ENCODE results near the gene KIN. TPM values are rescaled to one million over a fixed set of nuclear protein-coding genes. Genes with fewer than 3 reads are reported as not detected.

The KIN gene
- polyA plus RNA-seq, 2 of the 4 experiments (the other 2 are of a cell fraction), result 8.3 to 19.0 TPM

DNA sequence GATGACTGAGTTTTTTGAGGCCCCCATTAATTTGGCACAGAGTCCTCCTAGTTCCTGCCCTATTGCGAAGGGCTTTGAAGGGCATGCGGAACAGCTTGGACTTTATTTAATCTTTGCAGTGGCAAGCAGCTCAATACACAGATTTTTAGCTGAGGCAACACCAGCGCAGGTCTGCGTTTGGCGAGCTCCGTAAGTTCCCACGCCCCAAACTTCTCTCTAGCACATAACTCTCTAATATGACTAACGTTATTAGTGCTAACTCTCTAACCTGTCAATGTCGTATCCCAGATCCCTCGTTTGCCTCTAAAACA lies 30.1 kb upstream of the KIN start:
- ChIA-PET CTCF (interaction anchor here (1.2 to 3.9 kb wide), 6 partner anchors 9 to 1391 kb away, joined by 4 to 17 read pairs (median 8); no protein-coding TSS in a partner anchor), POLR2A (interaction anchor here (0.6 to 2.7 kb wide), 8 partner anchors 9 to 547 kb away, joined by 3 to 30 read pairs (median 5); partner anchors contain the start of genes ATP5F1C and KIN)
- DNase-seq (ENCODE audit: low read depth in 1 of 2, low spot score in 1 of 2), result no peak
- no peak for FAIRE-seq
- under 1% methylated on average over 10 of the region's 10 CpGs for WGBS (ENCODE audit: missing lambda C conversion rate)
- Histone ChIP-seq H3K4me2 (peak overlapping the region; percentile 93), H3K27ac (peak overlapping the region; percentile 78 to 93), H3K4me1 (peaks cover 12% of the 10 kb centered on the region; the same call in 2 of the 3 replicates), H3K4me3 (peak overlapping the region; percentile 84), H3K9me3 (no peaks in the 10 kb centered on the region)
- peak; percentile 38 to 53; a peak in 4 of 6 replicates for ATAC-seq
- no peak for TF ChIP-seq NFE2L2 (conservative IDR thresholded peaks at IDR 0.05; ENCODE audit: low read length)
- TF ChIP-seq PHF8 (IDR thresholded peaks at IDR 0.05; ENCODE audit: borderline replicate concordance, low read depth), result peak; percentile 89

- Histone ChIP-seq H3K4me2 (peak overlapping the region; percentile 93), H3K4me1 (peaks cover 12% of the 10 kb centered on the region; the same call in 2 of the 3 replicates), H3K4me3 (peak overlapping the region; percentile 84), H3K27ac (peak overlapping the region; percentile 78 to 93), H3K9me3 (no peaks in the 10 kb centered on the region)
- ChIA-PET CTCF (interaction anchor here (0.6 to 3.9 kb wide), 7 partner anchors 8 to 1391 kb away, joined by 5 to 17 read pairs (median 8); no protein-coding TSS in a partner anchor), POLR2A (interaction anchor here (0.6 to 2.7 kb wide), 8 partner anchors 8 to 548 kb away, joined by 3 to 30 read pairs (median 5); partner anchors contain the start of genes ATP5F1C and KIN)
- 29% methylated on average over 11 of the region's 12 CpGs for WGBS (ENCODE audit: missing lambda C conversion rate)
- TF ChIP-seq ZNF302 (CRISPR knock-in tag; IDR thresholded peaks at IDR 0.05) (no peak), HES2 (IDR thresholded peaks at IDR 0.05) (no peak), POLR2A (IDR thresholded peaks at IDR 0.05; ENCODE audit: low read length) (no peak), RFX5 (IDR thresholded peaks at IDR 0.05) (no peak), EHF (CRISPR knock-in tag; IDR thresholded peaks at IDR 0.05) (no peak), POLR2AphosphoS2 (conservative IDR thresholded peaks at IDR 0.05; ENCODE audit: low read length) (no peak), EP300 (IDR thresholded peaks at IDR 0.05) (no peak), NR3C1 (IDR thresholded peaks at IDR 0.05) (no peak), GATA3 (IDR thresholded peaks at IDR 0.05; ENCODE audit: borderline replicate concordance) (no peak), ZC3H11A (IDR thresholded peaks at IDR 0.05) (no peak), TP53 (CRISPR knock-in tag; IDR thresholded peaks at IDR 0.05) (no peak), PHF8 (IDR thresholded peaks at IDR 0.05; ENCODE audit: borderline replicate concordance, low read depth) (no peak), CEBPB (IDR thresholded peaks at IDR 0.05) (no peak)
- TF ChIP-seq, protein P1, sequence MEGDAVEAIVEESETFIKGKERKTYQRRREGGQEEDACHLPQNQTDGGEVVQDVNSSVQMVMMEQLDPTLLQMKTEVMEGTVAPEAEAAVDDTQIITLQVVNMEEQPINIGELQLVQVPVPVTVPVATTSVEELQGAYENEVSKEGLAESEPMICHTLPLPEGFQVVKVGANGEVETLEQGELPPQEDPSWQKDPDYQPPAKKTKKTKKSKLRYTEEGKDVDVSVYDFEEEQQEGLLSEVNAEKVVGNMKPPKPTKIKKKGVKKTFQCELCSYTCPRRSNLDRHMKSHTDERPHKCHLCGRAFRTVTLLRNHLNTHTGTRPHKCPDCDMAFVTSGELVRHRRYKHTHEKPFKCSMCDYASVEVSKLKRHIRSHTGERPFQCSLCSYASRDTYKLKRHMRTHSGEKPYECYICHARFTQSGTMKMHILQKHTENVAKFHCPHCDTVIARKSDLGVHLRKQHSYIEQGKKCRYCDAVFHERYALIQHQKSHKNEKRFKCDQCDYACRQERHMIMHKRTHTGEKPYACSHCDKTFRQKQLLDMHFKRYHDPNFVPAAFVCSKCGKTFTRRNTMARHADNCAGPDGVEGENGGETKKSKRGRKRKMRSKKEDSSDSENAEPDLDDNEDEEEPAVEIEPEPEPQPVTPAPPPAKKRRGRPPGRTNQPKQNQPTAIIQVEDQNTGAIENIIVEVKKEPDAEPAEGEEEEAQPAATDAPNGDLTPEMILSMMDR (IDR thresholded peaks at IDR 0.05), result no peak
- TF ChIP-seq, protein P2, sequence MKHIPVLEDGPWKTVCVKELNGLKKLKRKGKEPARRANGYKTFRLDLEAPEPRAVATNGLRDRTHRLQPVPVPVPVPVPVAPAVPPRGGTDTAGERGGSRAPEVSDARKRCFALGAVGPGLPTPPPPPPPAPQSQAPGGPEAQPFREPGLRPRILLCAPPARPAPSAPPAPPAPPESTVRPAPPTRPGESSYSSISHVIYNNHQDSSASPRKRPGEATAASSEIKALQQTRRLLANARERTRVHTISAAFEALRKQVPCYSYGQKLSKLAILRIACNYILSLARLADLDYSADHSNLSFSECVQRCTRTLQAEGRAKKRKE (CRISPR knock-in tag; IDR thresholded peaks at IDR 0.05; ENCODE audit: low read depth), result no peak
- TF ChIP-seq, protein P3, sequence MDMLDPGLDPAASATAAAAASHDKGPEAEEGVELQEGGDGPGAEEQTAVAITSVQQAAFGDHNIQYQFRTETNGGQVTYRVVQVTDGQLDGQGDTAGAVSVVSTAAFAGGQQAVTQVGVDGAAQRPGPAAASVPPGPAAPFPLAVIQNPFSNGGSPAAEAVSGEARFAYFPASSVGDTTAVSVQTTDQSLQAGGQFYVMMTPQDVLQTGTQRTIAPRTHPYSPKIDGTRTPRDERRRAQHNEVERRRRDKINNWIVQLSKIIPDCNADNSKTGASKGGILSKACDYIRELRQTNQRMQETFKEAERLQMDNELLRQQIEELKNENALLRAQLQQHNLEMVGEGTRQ (IDR thresholded peaks at IDR 0.05), result no peak
- TF ChIP-seq, protein P4, sequence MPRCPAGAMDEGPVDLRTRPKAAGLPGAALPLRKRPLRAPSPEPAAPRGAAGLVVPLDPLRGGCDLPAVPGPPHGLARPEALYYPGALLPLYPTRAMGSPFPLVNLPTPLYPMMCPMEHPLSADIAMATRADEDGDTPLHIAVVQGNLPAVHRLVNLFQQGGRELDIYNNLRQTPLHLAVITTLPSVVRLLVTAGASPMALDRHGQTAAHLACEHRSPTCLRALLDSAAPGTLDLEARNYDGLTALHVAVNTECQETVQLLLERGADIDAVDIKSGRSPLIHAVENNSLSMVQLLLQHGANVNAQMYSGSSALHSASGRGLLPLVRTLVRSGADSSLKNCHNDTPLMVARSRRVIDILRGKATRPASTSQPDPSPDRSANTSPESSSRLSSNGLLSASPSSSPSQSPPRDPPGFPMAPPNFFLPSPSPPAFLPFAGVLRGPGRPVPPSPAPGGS (IDR thresholded peaks at IDR 0.05), result no peak
- DNase-seq (ENCODE audit: low read depth in 1 of 2, low spot score in 1 of 2) (no peak), FAIRE-seq (no peak), ATAC-seq (no peak)
Observed at GRCh38 chr10:7817576-7817975, 29.8 kb upstream of the KIN start.

DNA sequence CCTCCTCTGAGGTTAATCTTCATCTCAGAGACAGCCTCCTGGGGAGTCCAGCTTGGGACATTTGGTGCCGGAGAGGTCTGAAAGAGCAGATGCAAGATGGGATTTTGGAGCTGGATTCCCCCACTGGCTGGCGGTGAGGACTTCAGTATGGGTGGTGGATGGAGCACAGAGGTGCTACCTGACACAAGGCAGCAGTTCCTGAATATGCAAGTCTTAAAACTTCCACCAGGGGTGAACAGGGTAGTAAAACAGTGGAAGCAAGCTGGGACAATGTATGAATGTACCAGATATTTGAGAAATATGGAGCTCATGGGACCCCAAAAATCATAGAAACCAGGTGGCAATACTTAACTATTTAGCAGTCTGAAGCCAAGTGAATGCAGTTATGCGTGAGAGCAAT lies 25.7 kb upstream of the KIN start:
- ChIA-PET POLR2A (no interaction called here), CTCF (no interaction called here)
- no peak overlapping the region for H3K4me2 ChIP-seq
- no peak for DNase-seq (ENCODE audit: low read depth in 1 of 2, low spot score in 1 of 2)
- H3K4me1 ChIP-seq, result peaks cover 5% of the 10 kb centered on the region; the same call in 1 of the 3 replicates
- FAIRE-seq, result no peak
- peak in 1 of 2 experiments; percentile 35; a peak in 1 of 6 replicates for ATAC-seq
- no peak overlapping the region for H3K27ac ChIP-seq
- H3K4me3 ChIP-seq, result no peak overlapping the region
- 77% methylated on average over 3 of the region's 3 CpGs for WGBS (ENCODE audit: missing lambda C conversion rate)
- H3K9me3 ChIP-seq, result no peaks in the 10 kb centered on the region
- no peak for TF ChIP-seq EHMT2 (IDR thresholded peaks at IDR 0.05; ENCODE audit: low read depth)
- TF ChIP-seq, protein P5, sequence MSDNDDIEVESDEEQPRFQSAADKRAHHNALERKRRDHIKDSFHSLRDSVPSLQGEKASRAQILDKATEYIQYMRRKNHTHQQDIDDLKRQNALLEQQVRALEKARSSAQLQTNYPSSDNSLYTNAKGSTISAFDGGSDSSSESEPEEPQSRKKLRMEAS (IDR thresholded peaks at IDR 0.05), result no peak
- TF ChIP-seq EHF (CRISPR knock-in tag; IDR thresholded peaks at IDR 0.05), result no peak
- TF ChIP-seq, protein P1 (IDR thresholded peaks at IDR 0.05), result no peak
- no peak for TF ChIP-seq ESRRA (IDR thresholded peaks at IDR 0.05; ENCODE audit: borderline replicate concordance, low read length)
- no peak for TF ChIP-seq CBX8 (IDR thresholded peaks at IDR 0.05)
- no peak for TF ChIP-seq ZFP36 (IDR thresholded peaks at IDR 0.05; ENCODE audit: borderline replicate concordance, partially characterized antibody)
- no peak for TF ChIP-seq SREBF2 (IDR thresholded peaks at IDR 0.05)
- no peak for TF ChIP-seq HES2 (IDR thresholded peaks at IDR 0.05)
- no peak for TF ChIP-seq PBX3 (IDR thresholded peaks at IDR 0.05)
